ENCODE data around the gene ZNF385B. TPM values are rescaled to one million over a fixed set of nuclear protein-coding genes. Genes with fewer than 3 reads are reported as not detected.

The ZNF385B gene
- total RNA-seq, 1 donor from 2014 or later, result not detected

- ChIA-PET CTCF (interaction anchor here (0.6 to 1.5 kb wide), 10 partner anchors 9 to 218 kb away, joined by 3 to 6 read pairs (median 4); no protein-coding TSS in a partner anchor), POLR2A (no interaction called here)
- no peak overlapping the region for H3K27ac Mint-ChIP-seq
- H3K27me3 Mint-ChIP-seq, result peaks cover 28% of the 10 kb centered on the region
- no peaks in the 10 kb centered on the region for H3K9me3 Mint-ChIP-seq
- peak overlapping the region; percentile 38 for H3K4me3 Mint-ChIP-seq
- H3K4me1 Mint-ChIP-seq, result peaks cover 10% of the 10 kb centered on the region
- ATAC-seq (ENCODE audit: low read depth), result peak; percentile 57
- DNase-seq, result no peak
- no peaks in the 10 kb centered on the region for H3K36me3 Mint-ChIP-seq (ENCODE audit: low read depth)
- TF ChIP-seq CTCF (IDR thresholded peaks at IDR 0.05), result peak; percentile 62
- intact Hi-C loops (cut with micrococcal nuclease), result loop anchor here (1.0 kb wide), 1 partner anchor 341 kb away; no protein-coding TSS in a partner anchor
Measured at GRCh38 chr2:179410552-179411356, 450.7 kb downstream of the ZNF385B start.

DNA sequence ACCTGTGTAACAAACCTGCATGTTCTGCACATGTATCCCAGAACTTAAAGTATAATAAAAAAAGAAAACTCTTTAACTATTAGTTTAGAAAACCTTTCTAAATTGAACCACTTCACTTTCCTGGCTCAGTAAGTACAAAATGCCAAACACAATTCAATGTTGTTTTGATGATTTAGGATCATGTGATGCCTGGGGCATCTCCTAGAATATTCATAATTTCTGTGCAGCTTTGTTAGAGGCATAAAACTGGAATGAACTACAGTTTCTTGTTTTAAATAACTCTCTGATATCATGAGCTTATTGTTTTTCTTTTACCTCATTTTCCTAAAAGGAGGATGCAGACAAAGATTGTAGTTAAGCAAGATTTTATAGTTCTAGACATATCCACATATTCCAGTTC is 457.8 kb downstream of the ZNF385B start:
- Mint-ChIP-seq H3K27ac (no peak overlapping the region), H3K4me1 (no peaks in the 10 kb centered on the region), H3K36me3 (ENCODE audit: low read depth) (no peaks in the 10 kb centered on the region), H3K9me3 (no peaks in the 10 kb centered on the region), H3K4me3 (no peak overlapping the region), H3K27me3 (peaks cover 15% of the 10 kb centered on the region)
- ChIA-PET POLR2A (no interaction called here), CTCF (interaction anchor here (0.6 to 1.5 kb wide), 2 partner anchors 19 to 185 kb away, joined by 3 to 5 read pairs; no protein-coding TSS in a partner anchor)
- no peak for ATAC-seq (ENCODE audit: low read depth)
- intact Hi-C loops (cut with micrococcal nuclease), result no loop called here
- no peak for TF ChIP-seq CTCF (IDR thresholded peaks at IDR 0.05)
- DNase-seq, result no peak

DNA sequence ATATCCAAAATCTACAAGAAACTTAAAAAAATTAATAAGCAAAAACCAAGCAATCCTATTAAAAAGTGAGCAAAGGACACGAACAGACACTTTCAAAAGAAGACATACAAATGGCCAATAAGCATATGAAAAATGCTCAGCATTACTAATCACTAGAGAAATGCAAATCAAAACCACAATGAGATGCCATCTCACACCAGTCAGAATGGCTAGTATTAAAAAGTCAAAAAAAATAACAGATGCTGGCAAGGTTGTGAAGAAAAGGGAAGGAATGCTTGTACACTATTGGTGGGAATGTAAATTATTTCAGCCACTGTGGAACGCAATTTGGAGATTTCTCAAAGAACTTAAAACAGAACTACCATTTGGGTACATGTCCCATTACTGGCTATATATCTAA is 467.9 kb downstream of the ZNF385B start:
- no peak for DNase-seq
- H3K27me3 Mint-ChIP-seq, result no peaks in the 10 kb centered on the region
- H3K36me3 Mint-ChIP-seq (ENCODE audit: low read depth), result no peaks in the 10 kb centered on the region
- H3K4me1 Mint-ChIP-seq, result no peaks in the 10 kb centered on the region
- H3K4me3 Mint-ChIP-seq, result no peak overlapping the region
- POLR2A ChIA-PET, result no interaction called here
- TF ChIP-seq CTCF (IDR thresholded peaks at IDR 0.05), result no peak
- H3K9me3 Mint-ChIP-seq, result peaks cover 2% of the 10 kb centered on the region
- ATAC-seq (ENCODE audit: low read depth), result no peak
- CTCF ChIA-PET, result no interaction called here
- H3K27ac Mint-ChIP-seq, result no peak overlapping the region
- intact Hi-C loops (cut with micrococcal nuclease), result no loop called here

Other genes with a start within 250 kb of the ZNF385B start
- gene CWC22, start 145.7 kb upstream of the ZNF385B start, total RNA-seq, result 27.5 and 28.9 TPM in 2 replicates